HG02642 (cell line): Measurements from ENCODE around the gene PPARD.
"Not testable (repeated sequence)": the region's sequence is repeated elsewhere in the genome, so short reads cannot be mapped to it uniquely, and the experiment has no call there.

Experiments used
- ATAC-seq: cut with Tn5 transposase; IDR thresholded peaks from one replicate; pipeline ENCODE4 v1.9.1; 2021; ENCODE audit warnings: mild to moderate bottlenecking; ENCODE audit not compliant: unreplicated experiment, poor library complexity

Gene PPARD

DNA sequence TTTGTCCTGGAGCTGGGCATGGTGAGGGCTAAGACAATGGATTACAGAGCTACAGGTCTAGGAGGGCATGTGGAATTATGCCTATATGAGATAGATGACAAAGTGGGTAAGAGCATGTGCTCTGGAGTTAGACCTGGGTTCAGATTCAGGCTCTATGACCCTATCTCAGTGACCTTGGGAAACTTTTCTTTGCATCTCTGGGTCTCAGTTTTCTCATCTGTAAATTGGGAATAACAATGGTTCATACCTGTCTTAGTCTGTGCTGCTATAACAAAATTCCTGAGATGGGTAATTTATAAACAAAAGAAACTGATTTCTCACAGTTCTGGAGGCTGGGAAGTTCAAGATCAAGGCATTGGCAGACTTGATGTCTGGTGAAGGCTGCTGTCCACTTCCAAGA is 30.3 kb downstream of the PPARD start:
- ATAC-seq = no peak

DNA sequence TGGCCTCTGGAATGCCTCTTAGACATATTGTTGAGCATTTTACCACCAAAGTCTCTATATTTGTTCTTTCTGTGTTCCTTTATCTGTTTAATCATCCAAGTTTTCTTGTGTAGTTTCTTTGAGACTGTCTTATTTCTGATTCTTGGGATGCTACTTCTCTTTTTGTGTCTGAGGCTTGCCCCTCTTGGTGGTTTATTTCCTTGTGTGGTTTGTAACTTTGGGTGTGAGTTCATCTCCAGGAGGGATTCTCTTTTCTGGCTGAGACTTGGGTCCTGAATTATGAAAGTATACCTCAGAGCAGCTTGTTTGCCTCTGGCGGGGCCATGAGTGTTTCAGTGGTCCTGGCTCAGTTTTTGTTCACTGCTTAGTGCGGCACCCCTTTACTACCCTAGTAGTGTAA is 33.9 kb downstream of the PPARD start:
- ATAC-seq = no peak

DNA sequence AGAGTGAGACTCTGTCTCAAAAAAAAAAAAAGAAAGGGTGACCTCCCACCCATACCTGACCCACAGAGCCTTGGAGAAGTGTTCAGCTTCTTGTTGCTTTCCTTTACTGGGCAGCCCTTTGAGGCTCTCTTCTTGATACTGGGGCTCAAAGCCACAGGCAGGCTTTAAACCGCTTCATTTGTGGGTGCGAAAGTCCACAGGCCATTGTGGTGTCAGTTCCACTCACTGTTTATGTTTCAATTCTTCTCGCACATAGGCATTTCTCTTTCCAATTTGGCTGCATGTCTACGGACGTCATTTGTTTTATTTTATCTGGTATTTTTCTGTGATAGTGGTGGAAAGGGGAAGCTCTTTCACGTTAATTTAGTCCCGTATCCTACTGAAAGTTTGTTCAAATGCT is 34.6 kb downstream of the PPARD start:
- no peak for ATAC-seq

DNA sequence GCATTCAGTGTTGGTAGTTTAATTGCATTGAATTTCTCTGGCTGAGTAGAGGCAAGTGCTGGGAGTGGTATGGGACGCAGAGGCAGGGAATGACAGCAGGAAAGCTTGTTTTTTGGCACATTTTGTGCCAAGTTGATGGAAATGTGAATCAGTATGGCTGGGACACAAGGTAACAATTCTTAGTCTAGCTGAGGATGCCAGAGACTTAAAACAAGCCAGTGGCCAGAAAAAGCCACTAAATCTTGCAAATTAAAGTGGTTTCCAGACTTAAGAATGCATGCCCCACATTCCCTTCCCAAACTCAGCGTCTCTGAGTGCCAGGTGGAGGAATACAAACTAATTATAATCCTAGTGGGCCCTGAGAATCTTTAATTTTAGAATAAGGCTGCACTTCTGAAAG is 35.9 kb downstream of the PPARD start:
- no peak for ATAC-seq

DNA sequence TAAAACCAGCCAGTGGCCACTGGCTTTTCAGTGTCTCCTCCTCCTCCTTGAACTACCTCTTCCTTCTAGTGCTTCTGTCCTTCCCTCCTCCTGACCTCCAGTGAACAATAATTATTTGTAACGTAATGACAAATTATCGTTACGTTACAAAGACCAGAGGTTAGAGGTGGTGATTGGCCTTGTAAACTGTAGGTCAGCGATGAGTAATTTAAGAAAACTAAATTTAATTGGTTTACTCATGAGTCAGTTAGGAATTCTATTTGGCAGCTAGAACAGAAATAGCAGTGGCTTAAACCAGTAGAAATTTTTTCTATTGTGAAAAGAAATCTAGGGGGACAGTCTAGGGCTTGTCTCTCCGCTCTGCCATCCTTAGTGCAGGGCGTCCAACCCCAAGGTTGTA is 38.8 kb downstream of the PPARD start:
- no peak for ATAC-seq

DNA sequence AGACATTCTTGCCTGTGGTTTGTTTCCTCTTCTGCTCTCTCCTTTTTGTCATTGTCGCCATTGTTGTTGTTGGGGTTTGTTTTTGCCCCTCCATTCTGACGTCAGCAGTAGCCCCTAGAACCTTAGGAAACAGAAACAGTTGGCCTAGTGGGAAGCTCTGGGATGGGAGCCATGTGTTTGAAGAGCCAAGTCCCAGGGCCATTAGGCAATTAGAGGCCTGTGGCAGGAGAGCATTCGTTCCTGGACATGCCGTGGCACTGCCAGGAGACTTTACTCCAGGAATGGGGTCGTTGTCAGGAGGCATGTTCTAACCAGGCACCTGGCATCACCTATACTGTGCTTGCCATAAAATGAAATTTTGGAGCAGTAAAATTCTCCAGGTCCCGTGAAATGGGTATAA is 39.7 kb downstream of the PPARD start:
- no peak for ATAC-seq

DNA sequence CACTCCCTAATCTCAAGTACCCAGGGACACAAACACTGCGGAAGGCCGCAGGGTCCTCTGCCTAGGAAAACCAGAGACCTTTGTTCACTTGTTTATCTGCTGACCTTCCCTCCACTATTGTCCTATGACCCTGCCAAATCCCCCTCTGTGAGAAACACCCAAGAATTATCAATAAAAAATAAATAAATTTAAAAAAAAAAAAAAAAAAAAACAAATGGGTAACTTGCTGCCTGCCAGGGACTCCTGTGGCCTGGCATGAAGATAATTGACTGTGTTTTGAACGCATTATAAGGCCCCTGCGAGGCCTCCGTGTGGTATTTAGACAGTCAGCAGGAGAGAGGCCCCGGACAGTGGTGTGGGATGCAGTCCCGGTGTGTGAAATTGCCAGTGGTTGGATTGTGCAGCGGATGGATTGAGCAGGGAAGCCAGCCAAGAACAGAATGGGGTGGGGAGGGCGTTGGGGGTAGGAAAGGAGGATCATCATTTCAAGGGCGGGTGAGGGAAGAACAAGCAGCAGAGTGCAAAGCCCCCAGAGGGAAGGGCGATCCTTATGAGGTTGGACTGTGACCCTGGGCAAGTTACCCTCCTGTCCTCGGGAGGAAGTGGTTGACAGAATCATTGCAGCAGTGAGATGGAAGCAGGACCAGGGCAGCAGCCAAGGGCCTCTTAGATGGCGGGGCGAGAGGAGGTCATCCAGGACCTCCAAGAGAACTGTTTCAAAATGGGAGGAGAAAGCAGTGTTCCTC is 43.3 kb downstream of the PPARD start:
- no peak for ATAC-seq

DNA sequence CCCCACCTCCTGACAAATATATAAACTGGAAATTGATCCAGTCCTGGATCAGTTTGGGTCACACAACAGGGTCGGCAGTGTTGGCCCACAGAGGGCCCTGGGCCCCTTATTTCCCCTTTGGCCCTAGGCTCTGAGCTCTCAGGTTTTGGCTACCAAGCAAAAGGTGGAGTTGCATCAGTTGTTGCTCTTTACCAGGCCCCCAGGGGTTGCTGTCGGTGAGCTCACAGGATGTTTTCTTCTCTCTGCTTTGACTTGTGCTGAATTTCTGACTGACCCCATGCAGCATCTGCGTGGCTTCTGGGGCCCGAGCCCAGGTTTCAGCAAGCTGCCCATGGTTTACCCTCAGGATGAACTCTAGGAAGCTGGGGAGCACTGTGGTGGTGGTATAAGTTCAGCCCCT is 44.6 kb downstream of the PPARD start:
- no peak for ATAC-seq

DNA sequence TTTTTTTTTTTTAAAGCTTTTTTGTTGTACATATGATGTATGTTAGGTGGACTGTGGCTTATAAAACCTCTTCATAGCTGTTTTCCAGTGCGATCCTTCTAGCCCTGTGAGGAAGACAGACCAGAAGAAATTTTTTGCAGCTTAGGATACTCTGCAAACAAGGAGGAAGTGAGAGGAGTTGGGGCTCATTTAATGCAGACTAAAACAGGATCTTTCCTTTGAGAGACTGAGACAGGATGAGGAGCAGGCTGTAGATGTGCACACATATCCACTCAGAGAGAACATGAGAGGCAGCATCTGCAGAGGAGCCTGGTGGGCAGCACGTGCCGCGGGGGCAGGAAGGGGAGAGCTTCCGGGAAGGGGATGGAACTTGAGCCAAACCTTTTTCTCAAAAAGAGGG is 45.7 kb downstream of the PPARD start:
- no peak for ATAC-seq

DNA sequence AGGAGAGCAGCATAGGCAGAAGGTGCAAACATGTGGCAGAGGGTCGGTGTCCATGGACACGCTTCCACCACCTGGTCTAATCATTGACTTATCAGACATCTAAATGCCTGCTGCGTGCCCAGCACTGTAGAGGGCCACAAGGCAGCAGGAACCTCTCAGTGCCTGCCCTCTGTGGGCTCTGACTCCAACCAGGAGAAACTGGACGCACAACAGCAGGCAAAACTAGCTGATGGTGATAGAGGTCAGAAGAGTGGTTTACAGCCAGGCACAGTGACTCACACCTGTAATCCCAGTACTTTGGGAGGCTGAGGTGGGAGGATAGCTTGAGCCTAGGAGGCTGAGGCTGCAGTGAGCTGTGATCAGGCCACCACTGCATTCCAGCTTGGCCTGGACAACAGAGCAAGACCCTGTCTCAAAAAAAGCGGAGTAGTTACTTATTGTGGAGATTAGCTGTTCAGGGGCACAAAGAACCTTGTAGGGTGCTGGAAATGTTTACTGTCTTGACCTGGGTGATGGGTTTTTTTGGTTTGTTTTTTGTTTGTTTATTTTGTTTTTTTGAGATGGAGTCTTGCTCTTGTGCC is 46.5 kb downstream of the PPARD start:
- no peak for ATAC-seq

DNA sequence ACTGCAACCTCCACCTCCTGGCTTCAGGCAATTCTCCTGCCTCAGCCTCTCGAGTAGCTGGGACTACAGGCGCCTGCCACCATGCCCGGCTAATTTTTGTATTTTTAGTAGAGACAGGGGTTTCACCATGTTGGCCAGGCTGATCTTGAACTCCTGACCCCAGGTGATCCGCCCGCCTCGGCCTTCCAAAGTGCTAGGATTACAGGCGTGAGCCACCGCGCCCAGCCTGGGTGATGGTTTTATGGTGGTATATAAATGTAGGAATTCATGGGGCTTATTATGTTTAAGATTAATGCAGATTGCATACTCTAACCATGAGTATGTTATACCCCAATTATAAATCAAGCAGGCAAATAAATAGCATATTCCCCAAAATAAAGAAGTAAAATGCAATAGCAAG is 47.0 kb downstream of the PPARD start:
- ATAC-seq = not testable (repeated sequence)

DNA sequence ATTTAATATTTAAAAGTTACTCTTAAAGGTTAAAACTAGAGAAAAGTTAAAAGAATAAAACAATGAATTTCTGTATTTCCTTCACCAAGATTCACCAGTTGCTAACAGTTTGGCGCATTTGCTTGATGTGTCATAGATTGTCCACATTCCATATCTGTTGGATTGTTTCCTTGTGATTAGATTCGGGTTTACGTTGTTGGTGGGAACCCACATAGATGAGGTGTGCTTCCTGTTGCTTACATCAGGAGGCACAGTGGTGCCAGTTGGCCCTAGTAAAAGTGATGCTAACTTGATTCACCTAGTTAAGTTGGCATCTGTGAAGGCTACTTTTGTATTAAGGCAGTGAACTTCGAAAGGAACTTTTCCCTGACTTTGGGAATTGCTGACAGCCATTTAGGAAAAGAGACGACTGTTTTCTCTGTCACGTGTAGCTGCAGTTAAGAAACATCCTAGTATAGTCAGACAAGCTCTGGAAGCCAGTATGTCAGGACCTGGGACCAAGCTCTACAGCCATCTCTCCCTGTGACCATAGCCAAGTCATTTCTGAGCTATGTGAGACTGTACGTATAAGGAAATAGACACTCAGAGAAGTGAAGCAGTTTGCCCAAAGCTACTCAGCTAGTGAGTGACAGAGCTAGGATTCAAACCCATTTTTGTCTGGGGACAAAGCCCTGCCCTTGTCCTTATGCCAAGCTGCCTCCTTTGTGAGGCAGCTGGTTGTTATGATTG is 49.0 kb downstream of the PPARD start:
- ATAC-seq = no peak

DNA sequence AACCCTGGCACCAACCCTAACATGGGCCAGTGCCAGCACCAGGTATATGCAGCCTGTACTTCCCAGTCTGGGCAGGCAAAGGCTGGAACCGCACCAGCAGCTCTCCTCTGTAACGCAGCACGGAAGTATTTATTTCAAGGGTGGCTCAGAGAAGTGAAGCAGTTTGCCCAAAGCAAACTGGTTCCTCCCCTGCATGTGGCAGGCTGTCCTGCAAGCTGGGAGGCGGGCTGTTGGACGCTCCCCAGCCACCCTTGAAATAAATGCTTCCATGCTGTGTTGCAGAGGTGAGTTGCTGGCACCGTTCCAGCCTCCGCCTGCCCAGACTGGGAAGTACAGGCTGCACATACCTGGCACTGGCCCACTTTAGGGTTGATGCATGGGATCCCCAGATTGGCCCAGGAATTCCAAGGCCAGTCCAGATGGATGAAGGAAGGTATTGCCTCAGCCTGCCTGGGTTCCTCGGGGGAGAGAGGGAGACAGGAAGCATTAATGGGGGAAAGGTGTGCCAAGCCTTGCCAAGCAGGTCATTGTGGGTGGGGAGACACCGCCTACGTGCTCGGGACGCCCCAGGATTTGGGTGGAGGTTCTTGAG is 49.8 kb downstream of the PPARD start:
- no peak for ATAC-seq

DNA sequence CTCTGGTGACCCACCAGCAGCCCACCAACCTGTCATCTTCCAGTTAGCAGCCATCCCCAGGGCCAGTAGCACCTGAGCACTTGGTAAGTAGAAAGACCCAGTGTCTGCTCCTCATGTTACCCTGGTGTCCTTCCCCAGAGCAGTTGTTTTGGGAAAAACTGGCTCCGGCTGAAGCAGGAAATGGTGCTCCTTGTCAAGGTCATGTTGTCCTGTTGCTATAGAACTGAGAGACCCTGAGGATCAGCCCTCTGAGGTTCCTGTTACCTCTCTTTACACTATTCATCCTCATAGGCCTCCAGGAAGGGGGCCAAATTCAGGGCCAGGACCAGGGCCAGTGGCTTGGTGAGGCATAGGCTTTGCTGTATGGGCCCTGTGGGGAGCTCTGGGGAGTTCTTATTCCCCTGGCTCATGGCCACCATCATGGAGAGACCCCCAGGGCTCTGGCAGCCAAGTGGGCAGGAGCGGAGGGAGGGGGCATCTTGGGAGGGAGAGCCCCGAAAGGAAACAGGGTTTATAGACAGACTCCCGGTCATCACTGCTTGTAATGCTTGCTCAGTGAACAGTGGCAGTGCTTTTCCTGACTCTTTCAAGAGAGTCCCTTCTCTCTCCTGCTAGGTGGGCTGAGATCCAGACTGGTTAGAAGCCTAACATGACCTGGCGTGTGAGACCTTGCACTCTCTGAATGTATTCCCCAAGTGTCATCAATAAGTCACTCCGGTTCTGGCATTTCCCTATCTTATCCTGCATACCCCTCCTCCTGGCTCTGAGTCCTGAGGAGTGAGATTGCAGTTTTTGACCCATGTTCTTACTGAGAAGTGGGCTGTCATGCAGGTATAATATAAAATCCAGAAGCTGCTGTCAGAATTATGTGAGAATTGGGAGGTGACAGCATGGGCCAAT is 50.7 kb downstream of the PPARD start:
- ATAC-seq = no peak

DNA sequence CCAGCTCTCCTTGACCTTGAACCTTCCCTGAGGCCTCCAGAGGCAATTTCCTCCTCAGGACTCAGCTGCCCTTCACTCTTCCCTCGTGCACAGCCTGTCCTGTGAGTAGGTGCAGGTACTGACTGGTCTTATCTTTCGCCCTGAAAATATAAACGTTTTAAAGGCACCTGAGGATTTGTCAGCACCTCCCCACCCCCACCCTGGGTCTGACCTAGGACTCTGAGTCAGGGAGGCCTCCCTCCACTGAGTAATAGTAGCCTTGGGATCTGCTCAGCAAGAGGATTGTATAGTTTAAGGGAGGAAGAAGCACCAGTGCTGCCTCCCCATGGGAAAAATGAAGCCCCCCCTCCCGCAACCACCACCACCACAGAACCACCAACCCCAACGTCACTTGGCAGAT is 54.6 kb downstream of the PPARD start:
- no peak for ATAC-seq

DNA sequence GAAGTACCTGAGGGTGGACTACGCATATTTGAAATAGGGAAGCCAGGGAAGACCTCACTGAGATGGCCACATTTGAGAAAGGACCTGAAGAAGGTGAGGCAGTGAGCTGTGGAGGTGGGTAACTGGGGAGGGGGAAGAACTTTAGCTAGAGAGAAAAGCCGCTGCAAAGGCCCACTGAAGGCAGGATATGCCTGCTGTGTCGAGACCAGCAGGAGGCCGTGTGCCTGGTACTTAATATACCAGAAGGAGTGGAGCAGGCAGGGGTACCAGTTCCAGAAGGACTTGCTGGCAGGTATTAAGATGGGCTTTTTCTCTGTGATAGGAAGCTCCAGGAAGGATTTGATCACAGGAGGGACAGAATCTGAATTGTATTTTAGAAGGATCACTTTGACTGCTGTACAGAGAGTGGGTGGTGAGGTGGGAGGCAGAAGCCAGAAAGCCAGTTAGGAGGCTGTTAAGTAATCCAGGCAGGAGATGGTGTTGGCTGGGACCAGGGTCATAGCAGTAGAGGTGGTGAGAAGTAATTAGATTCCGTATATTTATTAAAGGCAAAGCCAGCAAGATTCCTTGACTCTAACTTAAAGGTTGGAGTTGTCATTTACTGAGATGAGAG is 55.6 kb downstream of the PPARD start:
- ATAC-seq = no peak

DNA sequence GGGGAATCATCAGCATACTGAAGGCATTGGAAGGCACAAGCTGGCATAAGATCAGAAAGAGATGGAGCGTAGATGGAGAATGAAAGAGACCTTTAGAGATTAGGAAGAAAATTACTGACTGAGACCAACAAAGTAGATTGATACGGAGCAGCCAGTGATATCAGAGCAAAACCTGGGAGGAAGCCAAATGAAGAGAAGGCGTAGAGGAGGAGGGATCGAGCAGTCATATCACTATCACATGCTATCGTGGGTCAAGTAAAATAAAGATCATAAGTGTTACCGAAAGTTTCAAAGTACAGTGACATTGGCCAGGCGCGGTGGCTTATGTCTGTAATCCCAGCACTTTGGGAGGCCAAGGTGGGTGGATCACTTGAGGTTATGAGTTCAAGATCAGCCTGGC is 56.2 kb downstream of the PPARD start:
- no peak for ATAC-seq

DNA sequence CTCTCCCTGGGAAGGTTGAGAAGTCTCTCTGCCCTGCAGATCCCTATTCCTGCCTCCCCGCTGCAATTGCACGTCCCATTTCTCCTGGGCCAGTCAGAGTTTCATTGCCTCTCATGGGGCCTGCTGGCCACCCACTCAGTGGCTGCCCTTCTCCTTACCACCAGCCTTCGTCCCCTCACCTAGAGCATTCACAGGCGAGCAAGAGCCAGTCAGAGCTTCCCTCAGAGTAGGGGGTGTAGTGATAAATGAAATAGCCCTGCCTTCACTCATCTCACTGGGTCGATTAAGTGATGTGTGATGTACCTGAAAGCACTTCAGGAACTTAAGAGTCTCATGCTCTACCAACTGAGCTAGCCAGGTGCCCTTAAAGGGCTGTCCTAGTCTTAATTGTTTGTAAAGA is 57.8 kb downstream of the PPARD start:
- ATAC-seq = no peak

DNA sequence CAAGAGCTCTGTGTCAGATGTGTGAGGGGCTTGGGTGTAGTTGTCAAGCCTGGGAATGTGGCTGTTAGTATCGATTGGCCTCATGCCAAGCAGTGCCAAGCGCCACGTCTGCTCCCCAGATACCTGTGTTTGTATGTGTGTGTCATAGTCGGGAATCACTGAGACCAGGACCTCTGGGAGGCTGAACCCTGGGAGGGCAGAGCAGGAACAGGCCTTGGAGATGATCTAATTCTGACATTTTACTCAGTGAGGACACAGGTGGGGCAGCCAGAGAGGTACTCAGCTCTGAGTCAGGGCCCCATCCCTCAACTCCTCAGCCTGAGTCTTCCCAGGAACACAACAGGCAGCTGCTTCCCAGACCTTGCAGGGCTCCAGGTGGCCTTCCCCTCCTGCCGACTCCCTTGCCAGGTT is 58.5 kb downstream of the PPARD start:
- ATAC-seq = no peak

DNA sequence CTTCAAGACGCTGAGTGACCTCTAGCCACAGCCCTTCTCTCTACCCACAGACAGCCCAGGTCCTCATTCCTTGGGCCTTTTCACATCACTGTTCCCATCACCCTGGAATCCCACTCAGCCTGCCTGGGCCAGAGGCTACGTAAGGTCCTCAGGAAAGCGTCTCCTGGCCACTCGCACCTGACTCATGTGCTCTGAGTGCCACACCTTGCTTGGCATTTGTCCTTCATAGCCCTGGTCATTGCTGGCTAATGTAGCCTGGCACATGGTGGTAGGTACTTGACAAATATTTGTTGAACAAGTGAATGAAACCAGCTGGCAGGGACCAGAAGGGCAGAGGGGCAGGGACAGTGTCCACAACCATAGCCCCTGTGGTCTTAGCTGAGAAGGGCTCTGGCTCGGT is 59.2 kb downstream of the PPARD start:
- ATAC-seq = no peak
